Gastrocnemius medialis (tissue), 4 donors: ENCODE measurements around the gene PRRC2B.

Source experiments
- POLR2A ChIP-seq, 2 donors: fragments of 450-650 bp; IDR thresholded peaks; one replicate each; pipeline ENCODE4 v1.6.1; 2017; ENCODE audit warnings: antibody characterized with exemption in 2 of 2, mild to moderate bottlenecking in 2 of 2, moderate library complexity in 2 of 2
- TF ChIP-seq, protein P1 (sequence below), 5 experiments: fragments of 450-650 bp in 3 of 5; fragments of 200-600 bp in 2 of 5; sonication (generic) in 2 of 5; IDR thresholded peaks in 4 of 5; conservative IDR thresholded peaks in 1 of 5; 1 replicate in 4 of 5; 2 replicates in 1 of 5; pipeline ENCODE4 v1.5.1; 2016 to 2019; ENCODE audit warnings: antibody characterized with exemption in 5 of 5, mild to moderate bottlenecking in 3 of 5, moderate library complexity in 3 of 5

DNA sequence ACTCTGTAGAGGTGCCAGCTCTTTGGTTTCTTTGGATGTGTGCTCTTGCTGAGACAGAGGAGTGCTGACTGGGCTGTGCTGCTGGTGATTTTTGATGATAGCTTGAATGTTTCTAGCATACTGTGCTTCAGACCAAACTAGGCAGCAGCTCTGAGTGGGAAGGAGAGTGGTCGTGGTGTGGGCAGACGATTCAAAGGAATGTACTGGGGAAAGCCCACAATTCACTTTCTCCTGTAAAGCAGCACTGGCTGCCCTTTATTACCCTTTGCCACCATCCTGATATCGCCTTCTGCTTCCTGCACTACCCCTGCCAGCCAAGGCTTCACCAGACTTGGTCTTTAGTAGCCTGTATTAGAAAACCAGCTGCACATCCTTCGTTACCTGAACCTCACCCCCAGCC, 45.3 kb downstream of the PRRC2B start:
- TF ChIP-seq, protein P1, sequence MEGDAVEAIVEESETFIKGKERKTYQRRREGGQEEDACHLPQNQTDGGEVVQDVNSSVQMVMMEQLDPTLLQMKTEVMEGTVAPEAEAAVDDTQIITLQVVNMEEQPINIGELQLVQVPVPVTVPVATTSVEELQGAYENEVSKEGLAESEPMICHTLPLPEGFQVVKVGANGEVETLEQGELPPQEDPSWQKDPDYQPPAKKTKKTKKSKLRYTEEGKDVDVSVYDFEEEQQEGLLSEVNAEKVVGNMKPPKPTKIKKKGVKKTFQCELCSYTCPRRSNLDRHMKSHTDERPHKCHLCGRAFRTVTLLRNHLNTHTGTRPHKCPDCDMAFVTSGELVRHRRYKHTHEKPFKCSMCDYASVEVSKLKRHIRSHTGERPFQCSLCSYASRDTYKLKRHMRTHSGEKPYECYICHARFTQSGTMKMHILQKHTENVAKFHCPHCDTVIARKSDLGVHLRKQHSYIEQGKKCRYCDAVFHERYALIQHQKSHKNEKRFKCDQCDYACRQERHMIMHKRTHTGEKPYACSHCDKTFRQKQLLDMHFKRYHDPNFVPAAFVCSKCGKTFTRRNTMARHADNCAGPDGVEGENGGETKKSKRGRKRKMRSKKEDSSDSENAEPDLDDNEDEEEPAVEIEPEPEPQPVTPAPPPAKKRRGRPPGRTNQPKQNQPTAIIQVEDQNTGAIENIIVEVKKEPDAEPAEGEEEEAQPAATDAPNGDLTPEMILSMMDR (IDR thresholded peaks at IDR 0.05 in 4 of 5, conservative IDR thresholded peaks at IDR 0.05 in 1 of 5): no peak
- no peak for TF ChIP-seq POLR2A (IDR thresholded peaks at IDR 0.05)
